OCI-LY3 (cell line): ENCODE data around the gene CPT2.

Experiments used
- CTCF ChIP-seq: fragments of 200-600, 300-600 bp; sonication (generic); IDR thresholded peaks from 2 replicates; pipeline ENCODE4 v1.5.1; 2014; ENCODE audit warnings: antibody characterized with exemption, low read length, low read depth
- EZH2phosphoT487 ChIP-seq: fragments of 200-600 bp; shearing (Covaris generic); IDR thresholded peaks from 2 replicates; pipeline ENCODE4 v1.6.1; 2018; ENCODE audit warnings: antibody characterized with exemption, mixed run types, low read depth

GRCh38 chr1:53220962-53221286 lies 24.3 kb downstream of the CPT2 start:
- TF ChIP-seq CTCF, result no peak
- no peak for TF ChIP-seq EZH2phosphoT487
